Activated naive CD4-positive, alpha-beta T cell treated with anti-CD3 and anti-CD28 coated beads, Interleukin-2, amount 50 U/mL, for 24 hours (primary cell): Measurements from ENCODE around the gene LRIG2.

Experiments
- H3K27ac Mint-ChIP-seq: one replicate; pipeline ENCODE4 v1.8.0; 2021; ENCODE audit warnings: mild to moderate bottlenecking, mixed read lengths
- H3K27me3 Mint-ChIP-seq: one replicate; pipeline ENCODE4 v1.8.0; 2021; ENCODE audit warnings: mixed read lengths
- H3K36me3 Mint-ChIP-seq: one replicate; pipeline ENCODE4 v1.8.0; 2021; ENCODE audit warnings: mixed read lengths
- H3K4me1 Mint-ChIP-seq: one replicate; pipeline ENCODE4 v1.8.0; 2021; ENCODE audit warnings: mixed read lengths
- H3K4me3 Mint-ChIP-seq: one replicate; pipeline ENCODE4 v1.8.0; 2021; ENCODE audit warnings: mild to moderate bottlenecking, mixed read lengths
- H3K9me3 Mint-ChIP-seq: one replicate; pipeline ENCODE4 v1.8.0; 2021; ENCODE audit warnings: mixed read lengths

Gene LRIG2

DNA sequence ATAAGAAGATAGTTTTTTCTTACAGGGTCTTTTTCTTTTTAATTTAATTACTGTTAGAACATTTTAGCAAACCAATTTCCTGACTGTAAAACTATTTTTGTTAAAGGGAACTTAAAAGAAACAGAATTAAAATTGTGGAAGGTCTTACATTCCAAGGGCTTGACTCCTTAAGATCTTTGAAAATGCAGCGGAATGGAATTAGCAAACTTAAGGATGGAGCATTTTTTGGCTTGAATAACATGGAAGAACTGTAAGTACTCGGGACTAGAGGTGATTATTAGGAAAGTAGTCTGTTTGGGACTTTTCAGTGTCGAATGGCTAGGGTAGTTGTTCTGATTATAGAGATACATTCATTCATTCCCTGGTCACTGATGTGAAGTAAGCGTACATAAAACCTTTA is 21.5 kb downstream of the LRIG2 start:
- Mint-ChIP-seq H3K36me3 (peaks cover 7% of the 10 kb centered on the region), H3K9me3 (no peaks in the 10 kb centered on the region)

DNA sequence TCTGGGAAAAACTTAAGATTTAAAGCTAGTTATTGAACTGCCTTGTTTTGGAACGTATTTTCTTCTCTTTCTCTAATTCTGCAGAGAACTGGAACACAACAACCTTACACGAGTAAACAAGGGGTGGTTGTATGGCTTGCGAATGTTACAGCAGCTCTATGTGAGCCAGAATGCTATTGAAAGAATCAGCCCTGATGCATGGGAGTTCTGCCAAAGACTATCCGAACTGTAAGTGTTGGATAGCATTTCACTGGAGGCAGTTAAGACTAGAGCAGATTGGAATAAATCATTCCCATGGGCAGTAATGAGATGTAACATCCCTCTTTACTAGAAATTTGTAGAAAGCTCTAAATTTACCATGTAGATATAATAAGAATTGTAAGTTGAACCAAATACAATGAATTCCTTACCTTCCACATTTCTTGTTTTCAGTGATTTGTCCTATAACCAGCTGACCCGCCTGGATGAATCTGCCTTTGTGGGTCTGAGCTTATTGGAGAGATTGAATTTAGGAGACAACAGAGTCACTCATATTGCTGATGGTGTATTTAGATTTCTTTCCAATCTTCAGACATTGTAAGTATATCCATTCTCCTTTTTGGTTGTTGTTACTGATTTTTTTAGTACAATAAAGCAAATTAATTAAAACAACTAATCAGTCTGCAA is 22.9 kb downstream of the LRIG2 start:
- H3K27me3 Mint-ChIP-seq = no peaks in the 10 kb centered on the region
- peaks cover 16% of the 10 kb centered on the region for H3K4me1 Mint-ChIP-seq
- H3K27ac Mint-ChIP-seq = no peak overlapping the region
- no peaks in the 10 kb centered on the region for H3K9me3 Mint-ChIP-seq
- no peak overlapping the region for H3K4me3 Mint-ChIP-seq
- peaks cover 10% of the 10 kb centered on the region for H3K36me3 Mint-ChIP-seq

More for the DNA sequence above, 21.5 kb downstream of the LRIG2 start:
- no peaks in the 10 kb centered on the region for H3K27me3 Mint-ChIP-seq
- no peak overlapping the region for H3K27ac Mint-ChIP-seq
- peaks cover 21% of the 10 kb centered on the region for H3K4me1 Mint-ChIP-seq
- no peak overlapping the region for H3K4me3 Mint-ChIP-seq

DNA sequence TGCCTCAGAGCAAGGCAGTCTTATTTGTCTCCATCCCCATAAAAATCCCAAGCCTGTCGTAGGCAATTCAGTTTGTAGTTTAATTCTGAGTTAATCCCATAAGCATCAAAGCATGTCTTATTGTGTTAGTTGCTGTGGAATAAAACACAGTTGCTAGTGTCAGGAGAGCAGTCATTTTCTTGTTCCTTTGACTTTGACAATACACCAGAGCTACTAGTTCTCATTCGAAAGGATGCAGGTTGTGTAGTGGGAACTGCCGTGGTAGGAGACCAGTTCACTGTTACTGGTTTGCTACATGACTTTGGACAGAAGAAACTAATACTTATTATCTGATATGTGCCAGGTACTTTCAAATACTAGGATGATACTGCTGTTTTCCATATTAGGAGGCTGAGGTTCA is 23.5 kb downstream of the LRIG2 start:
- H3K27ac Mint-ChIP-seq = no peak overlapping the region
- peaks cover 15% of the 10 kb centered on the region for H3K4me1 Mint-ChIP-seq
- no peaks in the 10 kb centered on the region for H3K27me3 Mint-ChIP-seq
- peaks cover 13% of the 10 kb centered on the region for H3K36me3 Mint-ChIP-seq
- no peak overlapping the region for H3K4me3 Mint-ChIP-seq
- H3K9me3 Mint-ChIP-seq = no peaks in the 10 kb centered on the region

DNA sequence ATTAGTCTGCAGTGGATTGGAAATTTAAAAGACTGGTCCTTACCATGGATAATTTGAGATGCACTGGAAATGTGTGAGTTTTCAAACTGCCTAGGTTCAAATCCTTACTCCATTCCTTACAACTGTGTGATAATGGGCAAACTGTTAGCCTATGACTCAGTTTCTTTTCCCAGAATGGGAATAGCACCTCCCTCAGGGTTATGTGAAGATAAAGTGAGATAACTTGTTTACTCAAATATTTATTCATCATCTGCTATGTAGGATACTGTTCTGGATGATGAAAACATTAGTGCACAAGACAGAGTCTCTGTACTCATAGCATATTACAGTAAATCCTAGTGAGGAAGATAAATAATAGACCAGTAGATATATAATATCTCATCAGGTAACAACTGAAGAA is 28.6 kb downstream of the LRIG2 start:
- H3K27ac Mint-ChIP-seq = no peak overlapping the region
- H3K4me3 Mint-ChIP-seq = no peak overlapping the region
- peaks cover 15% of the 10 kb centered on the region for H3K36me3 Mint-ChIP-seq

DNA sequence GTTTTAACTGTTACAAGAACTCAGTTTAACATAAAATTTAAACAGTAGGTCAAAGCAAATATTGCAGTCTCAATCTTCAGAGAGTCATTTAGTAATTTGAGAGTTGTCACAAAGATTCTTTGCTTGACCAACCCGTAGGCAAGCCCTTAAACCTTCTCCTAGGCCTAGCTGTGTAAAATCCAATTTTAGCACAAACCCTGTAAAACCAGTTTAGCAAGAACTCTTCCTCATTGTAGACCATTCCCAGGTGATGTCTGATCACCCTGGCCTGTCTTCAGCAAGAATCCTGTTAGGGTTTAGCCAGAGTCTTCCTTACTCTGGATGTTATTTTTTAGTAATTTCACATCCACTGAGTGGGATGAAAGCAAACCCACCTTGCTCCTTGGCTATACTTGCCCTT is 30.1 kb downstream of the LRIG2 start:
- H3K27ac Mint-ChIP-seq = no peak overlapping the region
- H3K4me3 Mint-ChIP-seq = no peak overlapping the region
- no peaks in the 10 kb centered on the region for H3K4me1 Mint-ChIP-seq
- H3K36me3 Mint-ChIP-seq = peaks cover 22% of the 10 kb centered on the region
- no peaks in the 10 kb centered on the region for H3K9me3 Mint-ChIP-seq
- no peaks in the 10 kb centered on the region for H3K27me3 Mint-ChIP-seq

More for the DNA sequence above, 28.6 kb downstream of the LRIG2 start:
- Mint-ChIP-seq H3K9me3 (no peaks in the 10 kb centered on the region), H3K4me1 (no peaks in the 10 kb centered on the region), H3K27me3 (no peaks in the 10 kb centered on the region)

DNA sequence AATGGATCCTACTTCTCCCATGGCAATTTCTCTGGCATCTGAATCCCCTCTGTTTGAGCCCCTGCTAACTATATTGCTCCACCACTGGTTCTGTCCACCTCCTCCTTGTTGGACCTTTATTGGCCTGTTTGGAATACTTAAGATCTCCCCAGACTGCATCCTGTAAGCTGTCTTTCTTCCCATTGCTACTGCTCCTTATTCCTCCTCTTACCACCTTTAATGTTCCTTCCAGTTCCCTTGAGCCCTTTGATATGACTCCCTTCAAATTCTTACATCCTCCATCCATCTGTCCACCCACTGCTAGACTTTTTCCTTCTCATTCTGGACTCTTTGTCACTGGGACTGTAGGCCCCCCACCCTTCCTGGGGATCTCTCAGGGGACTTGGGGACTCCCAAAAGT is 31.0 kb downstream of the LRIG2 start:
- Mint-ChIP-seq H3K27me3 (no peaks in the 10 kb centered on the region), H3K9me3 (no peaks in the 10 kb centered on the region), H3K27ac (peak overlapping the region; percentile 26), H3K4me3 (no peak overlapping the region), H3K4me1 (no peaks in the 10 kb centered on the region), H3K36me3 (peaks cover 22% of the 10 kb centered on the region)

DNA sequence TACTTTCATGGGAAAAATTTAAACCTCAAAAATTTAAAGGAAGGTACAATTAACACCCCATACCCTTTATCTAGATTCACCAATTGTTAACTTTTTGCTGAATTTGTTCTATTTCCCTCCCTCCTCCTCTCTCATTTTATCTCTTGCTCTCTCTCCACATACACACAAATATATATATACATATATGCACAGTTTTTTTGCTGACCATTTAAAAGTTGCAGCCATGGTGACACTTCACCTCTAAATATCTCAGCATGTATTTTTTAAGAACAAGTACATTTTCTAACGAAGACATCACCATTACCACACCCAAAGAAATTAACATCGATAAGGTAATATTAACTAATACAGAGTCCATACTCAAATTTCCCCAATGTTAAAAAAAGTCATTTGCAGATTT is 33.9 kb downstream of the LRIG2 start:
- Mint-ChIP-seq H3K9me3 (no peaks in the 10 kb centered on the region), H3K4me3 (no peak overlapping the region), H3K36me3 (peaks cover 19% of the 10 kb centered on the region), H3K4me1 (peaks cover 3% of the 10 kb centered on the region), H3K27me3 (no peaks in the 10 kb centered on the region), H3K27ac (no peak overlapping the region)

DNA sequence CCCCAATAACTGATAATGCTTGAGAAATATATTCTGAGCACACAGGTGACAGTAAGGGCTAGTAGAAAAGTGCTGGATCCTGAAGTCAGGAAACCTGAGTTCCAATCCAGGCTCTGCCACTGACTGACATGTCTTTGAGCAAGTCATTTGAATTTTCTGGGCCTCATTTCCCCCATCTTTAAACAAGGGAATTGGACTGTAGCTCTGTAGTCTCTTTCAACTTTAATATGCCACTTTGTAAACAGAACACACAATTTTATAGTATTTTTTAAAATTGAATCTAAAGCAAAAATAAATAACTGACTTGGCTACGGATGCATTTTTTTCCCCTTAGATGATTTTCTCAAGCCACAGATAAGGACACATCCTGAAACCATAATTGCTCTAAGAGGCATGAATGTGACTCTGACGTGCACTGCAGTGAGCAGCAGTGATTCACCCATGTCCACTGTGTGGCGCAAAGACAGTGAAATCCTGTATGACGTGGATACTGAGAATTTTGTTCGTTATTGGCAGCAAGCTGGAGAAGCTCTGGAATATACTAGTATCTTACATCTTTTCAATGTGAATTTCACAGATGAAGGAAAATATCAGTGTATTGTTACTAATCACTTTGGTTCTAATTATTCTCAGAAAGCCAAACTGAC is 37.0 kb downstream of the LRIG2 start:
- Mint-ChIP-seq H3K4me3 (no peak overlapping the region), H3K4me1 (peaks cover 3% of the 10 kb centered on the region), H3K27me3 (no peaks in the 10 kb centered on the region), H3K27ac (no peak overlapping the region), H3K36me3 (peaks cover 22% of the 10 kb centered on the region), H3K9me3 (no peaks in the 10 kb centered on the region)

DNA sequence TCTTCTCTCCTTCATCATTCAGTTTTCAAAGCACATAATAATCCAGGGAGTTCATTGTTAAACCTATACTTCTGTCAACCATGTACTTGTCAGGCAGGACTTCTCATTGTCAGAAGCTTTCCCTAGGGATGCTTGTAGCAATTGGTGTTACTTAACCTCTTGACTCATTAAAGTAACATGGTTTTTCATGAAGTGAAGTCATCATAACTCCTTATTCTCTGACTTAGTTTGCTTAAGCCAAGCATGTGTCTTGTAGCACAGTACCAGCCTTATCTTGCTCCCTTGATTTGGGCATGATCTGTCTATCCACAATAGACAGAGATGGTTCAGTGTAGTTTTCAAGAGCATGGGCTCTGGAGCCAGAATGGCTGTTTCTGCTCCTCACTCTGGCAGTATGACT is 45.3 kb downstream of the LRIG2 start:
- Mint-ChIP-seq H3K36me3 (peaks cover 9% of the 10 kb centered on the region), H3K9me3 (no peaks in the 10 kb centered on the region), H3K4me3 (no peak overlapping the region), H3K4me1 (no peaks in the 10 kb centered on the region), H3K27me3 (no peaks in the 10 kb centered on the region), H3K27ac (no peak overlapping the region)

DNA sequence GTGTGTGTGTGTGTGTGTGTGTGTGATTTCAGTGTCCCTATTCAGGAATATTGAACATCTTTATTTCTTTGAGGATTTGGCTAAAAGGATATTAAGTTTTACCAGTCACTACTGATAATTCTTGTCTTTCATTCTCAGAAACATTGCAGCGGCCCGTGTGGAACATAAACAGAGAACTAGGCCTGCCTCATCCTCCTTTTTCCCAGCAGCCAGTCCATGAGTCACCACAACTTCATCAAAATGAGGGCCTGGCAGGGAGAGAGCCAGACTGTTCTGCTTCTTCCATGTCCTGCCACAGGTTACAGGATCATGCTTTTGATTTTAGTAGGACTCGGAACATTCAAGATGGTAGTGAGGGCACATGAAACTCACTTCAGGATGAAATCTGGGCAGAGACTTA is 50.7 kb downstream of the LRIG2 start:
- H3K36me3 Mint-ChIP-seq = peaks cover 7% of the 10 kb centered on the region
- H3K9me3 Mint-ChIP-seq = no peaks in the 10 kb centered on the region
- no peaks in the 10 kb centered on the region for H3K27me3 Mint-ChIP-seq
- no peak overlapping the region for H3K27ac Mint-ChIP-seq
- H3K4me1 Mint-ChIP-seq = no peaks in the 10 kb centered on the region
- no peak overlapping the region for H3K4me3 Mint-ChIP-seq

DNA sequence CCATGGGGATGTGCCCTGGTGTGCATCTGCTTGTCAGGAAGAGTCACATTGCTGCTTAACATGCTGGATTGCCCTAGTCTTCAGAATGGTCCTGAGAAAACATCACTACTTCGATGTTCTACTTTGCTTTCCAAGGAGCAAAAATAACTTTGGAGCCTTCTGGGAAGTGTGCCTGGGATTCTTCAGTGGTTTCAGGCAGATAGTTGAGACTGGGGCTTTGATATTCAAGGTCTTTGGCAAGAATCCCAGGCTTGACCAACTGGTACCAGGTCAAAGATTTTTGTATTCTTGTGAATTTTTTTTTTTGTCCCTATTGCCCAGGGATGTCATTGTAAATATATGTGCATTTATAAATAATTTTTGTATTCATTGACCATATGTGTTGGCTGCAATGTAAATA is 51.4 kb downstream of the LRIG2 start:
- Mint-ChIP-seq H3K4me3 (no peak overlapping the region), H3K27ac (no peak overlapping the region), H3K9me3 (no peaks in the 10 kb centered on the region), H3K4me1 (no peaks in the 10 kb centered on the region), H3K27me3 (no peaks in the 10 kb centered on the region), H3K36me3 (peaks cover 6% of the 10 kb centered on the region)

DNA sequence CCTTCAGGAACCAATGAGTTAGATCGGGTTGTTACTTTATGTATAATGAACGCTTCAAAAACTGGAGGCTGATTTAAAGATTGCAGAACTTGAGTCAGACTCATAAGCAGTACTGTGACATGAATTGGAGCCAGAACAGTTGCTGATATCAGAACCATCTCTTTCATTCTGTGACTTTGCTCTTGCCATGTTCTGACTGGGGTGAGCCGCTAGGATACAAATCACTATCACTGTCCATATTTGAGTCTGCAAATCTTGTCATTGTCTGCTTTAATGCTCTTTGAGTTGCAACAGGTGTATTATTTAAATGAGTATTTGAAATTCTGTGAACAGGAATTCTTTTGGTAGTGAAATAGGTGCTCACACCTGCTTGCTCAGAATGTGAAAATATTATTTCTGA is 52.5 kb downstream of the LRIG2 start:
- Mint-ChIP-seq H3K36me3 (peaks cover 5% of the 10 kb centered on the region), H3K27me3 (no peaks in the 10 kb centered on the region), H3K27ac (no peak overlapping the region), H3K4me1 (no peaks in the 10 kb centered on the region), H3K9me3 (no peaks in the 10 kb centered on the region), H3K4me3 (no peak overlapping the region)

DNA sequence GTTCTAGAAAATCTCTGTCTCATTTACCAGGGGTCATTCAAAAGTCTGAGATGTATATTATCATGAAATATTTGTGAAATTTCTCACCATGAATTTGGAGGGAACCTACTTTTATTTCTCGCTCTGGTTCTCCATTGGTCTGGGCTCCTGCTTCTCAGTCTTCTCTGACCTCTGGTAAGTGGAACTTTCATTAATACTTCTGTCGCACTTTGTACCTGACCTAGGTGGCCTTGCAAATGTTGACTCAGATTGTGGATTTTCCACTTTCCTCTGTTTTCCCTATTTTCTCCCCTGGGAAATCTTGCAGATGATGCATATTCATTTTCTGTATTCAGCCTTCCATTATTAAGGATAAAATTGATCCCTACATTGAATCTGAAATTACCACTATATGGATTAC is 53.2 kb downstream of the LRIG2 start:
- no peak overlapping the region for H3K27ac Mint-ChIP-seq
- H3K27me3 Mint-ChIP-seq = no peaks in the 10 kb centered on the region
- H3K4me3 Mint-ChIP-seq = no peak overlapping the region
- no peaks in the 10 kb centered on the region for H3K9me3 Mint-ChIP-seq
- peaks cover 5% of the 10 kb centered on the region for H3K36me3 Mint-ChIP-seq
- H3K4me1 Mint-ChIP-seq = no peaks in the 10 kb centered on the region

DNA sequence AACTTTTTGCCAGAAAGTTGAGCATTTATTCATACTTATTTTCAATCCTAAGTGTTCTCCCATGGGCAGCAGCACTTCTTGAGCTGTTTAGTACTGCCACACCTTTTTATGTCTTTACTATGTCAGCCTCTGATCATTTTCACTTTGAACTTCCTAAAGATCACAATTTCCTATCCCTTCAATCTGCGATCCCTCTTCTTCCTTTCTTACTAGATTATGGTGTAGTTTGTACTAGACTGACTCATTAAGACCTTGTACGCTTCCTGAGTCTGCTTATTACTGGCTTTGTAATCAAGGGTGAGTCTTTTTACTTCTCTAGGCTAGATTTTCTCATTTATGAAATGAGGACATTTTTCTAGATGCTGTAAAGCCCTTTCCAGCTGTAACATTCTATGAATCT is 55.1 kb downstream of the LRIG2 start:
- H3K4me1 Mint-ChIP-seq = peaks cover 7% of the 10 kb centered on the region
- peaks cover 5% of the 10 kb centered on the region for H3K36me3 Mint-ChIP-seq
- no peaks in the 10 kb centered on the region for H3K9me3 Mint-ChIP-seq
- H3K27me3 Mint-ChIP-seq = no peaks in the 10 kb centered on the region
- no peak overlapping the region for H3K27ac Mint-ChIP-seq
- no peak overlapping the region for H3K4me3 Mint-ChIP-seq

DNA sequence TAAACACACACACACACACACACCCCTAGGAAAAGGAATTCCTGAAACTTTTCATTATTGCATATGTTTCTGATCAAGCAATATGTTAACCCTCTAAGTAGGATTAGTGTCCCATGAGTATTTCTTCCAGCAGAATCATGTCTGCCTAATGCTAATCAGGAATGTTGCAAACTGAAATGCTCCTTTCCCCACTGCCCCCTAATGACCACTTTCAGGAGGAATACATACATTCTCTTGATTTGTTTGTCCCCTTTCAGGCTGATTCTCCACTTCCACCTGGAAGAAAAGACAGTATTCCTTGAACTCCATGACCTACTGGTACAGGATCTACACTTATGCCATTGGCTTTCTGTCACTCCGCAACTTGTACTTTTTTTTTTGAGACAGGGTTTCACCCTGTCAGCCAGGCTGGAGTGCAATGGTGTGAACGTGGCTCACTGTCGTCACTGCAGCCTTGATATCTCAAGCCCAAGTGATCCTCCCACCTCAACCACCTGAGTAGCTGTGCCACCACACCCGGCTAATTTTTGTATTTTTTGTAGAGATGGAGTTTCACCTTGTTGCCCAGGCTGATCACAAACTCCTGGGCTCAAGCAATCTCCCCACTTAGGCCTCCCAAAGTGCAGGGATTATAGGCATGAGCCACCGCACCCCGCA is 56.7 kb downstream of the LRIG2 start:
- H3K4me1 Mint-ChIP-seq = peaks cover 7% of the 10 kb centered on the region
- H3K27ac Mint-ChIP-seq = no peak overlapping the region
- H3K27me3 Mint-ChIP-seq = no peaks in the 10 kb centered on the region
- H3K4me3 Mint-ChIP-seq = no peak overlapping the region
- H3K9me3 Mint-ChIP-seq = no peaks in the 10 kb centered on the region
- peaks cover 4% of the 10 kb centered on the region for H3K36me3 Mint-ChIP-seq

DNA sequence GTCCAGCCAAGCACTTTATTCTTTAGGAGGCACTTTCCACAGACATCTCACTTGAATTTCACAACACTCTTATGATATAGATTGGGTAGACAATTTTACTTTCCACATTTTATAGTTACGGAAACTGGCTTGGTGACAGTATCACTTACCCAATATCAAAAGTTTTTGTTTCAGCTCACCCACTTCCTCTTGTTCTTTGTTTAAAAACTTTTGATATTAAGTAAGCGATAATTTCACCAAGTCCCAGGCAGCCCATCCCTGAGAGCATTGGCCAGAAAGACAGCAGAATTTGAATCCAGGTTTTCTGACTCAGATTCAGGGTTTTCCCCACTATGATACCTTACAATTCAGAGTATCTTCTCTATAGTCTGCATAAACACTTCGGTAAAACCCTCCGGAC is 60.0 kb downstream of the LRIG2 start:
- H3K36me3 Mint-ChIP-seq = peaks cover 2% of the 10 kb centered on the region
- H3K9me3 Mint-ChIP-seq = no peaks in the 10 kb centered on the region
- no peak overlapping the region for H3K27ac Mint-ChIP-seq
- H3K4me1 Mint-ChIP-seq = peaks cover 7% of the 10 kb centered on the region
- peak overlapping the region; percentile 1 for H3K4me3 Mint-ChIP-seq
- H3K27me3 Mint-ChIP-seq = no peaks in the 10 kb centered on the region
